Body of pancreas (tissue), 4 donors: ENCODE measurements around the gene AQP6. TPM values are rescaled to one million over a fixed set of nuclear protein-coding genes. Genes with fewer than 3 reads are reported as not detected.

Experiments used
- ATAC-seq: fragments of 150-250 bp; one replicate; pipeline ENCODE4 v1.9.1; 2016
- DNase-seq, 4 donors: peaks; one replicate each; pipeline ENCODE4 v3.0.0-alpha.2; 2019
- H3K27ac ChIP-seq, 4 donors: fragments of 200-600 bp; sonication (generic); 1 replicate in 3 of 4; 2 replicates in 1 of 4; pipeline versions ENCODE4 v1.5.1 to v1.6.1; 2016 to 2019; ENCODE audit warnings: mild to moderate bottlenecking in 1 of 4, mixed read lengths in 1 of 4, moderate library complexity in 1 of 4
- H3K27me3 ChIP-seq, 2 donors: fragments of 200-600 bp; sonication (generic); one replicate each; pipeline ENCODE4 v1.6.0; 2016; ENCODE audit warnings: mild to moderate bottlenecking in 1 of 2
- H3K36me3 ChIP-seq, 2 donors: fragments of 200-600 bp; sonication (generic); replicated peaks in 1 of 2; 2 replicates each; pipeline ENCODE4 v1.5.1; 2016; ENCODE audit warnings: low read depth in 2 of 2; ENCODE audit not compliant: insufficient read depth in 1 of 2
- H3K4me1 ChIP-seq: fragments of 200-600 bp; sonication (generic); one replicate; pipeline ENCODE4 v1.6.0; 2016
- H3K4me3 ChIP-seq, 2 donors: fragments of 200-600 bp; sonication (generic); 1 replicate in 1 of 2; 2 replicates in 1 of 2; pipeline ENCODE4 v1.5.1; 2016 to 2019
- H3K9me3 ChIP-seq, 3 donors: fragments of 200-600 bp; sonication (generic); 1 replicate in 2 of 3; 2 replicates in 1 of 3; pipeline ENCODE4 v1.5.1; 2016
- POLR2A ChIP-seq, 3 donors: fragments of 450-650 bp; IDR thresholded peaks; one replicate each; pipeline ENCODE4 v1.6.1; 2016; ENCODE audit warnings: antibody characterized with exemption in 3 of 3, mild to moderate bottlenecking in 2 of 3
- WGBS, 2 donors: methylation state at CpG; one replicate each; pipeline ENCODE4 v1.1.5; 2017; 5-methylcytosine and 5-hydroxymethylcytosine counted together
- intact Hi-C: fragments of 100-400 bp; cut with DNase I; formaldehyde crosslinking; loops from one replicate; pipeline ENCODE4 v1.15.1; 2023
- total RNA-seq, 2 donors: library from RNA; depleted of rRNA; stranded (reverse); fragments of >200 nt; gene quantifications; one replicate each; pipeline ENCODE4 v1.1.0, GENCODE V29; 2016
- TF ChIP-seq, protein P1 (sequence below), 7 experiments: fragments of 450-650 bp in 4 of 7; fragments of 200-600 bp in 3 of 7; sonication (generic) in 3 of 7; IDR thresholded peaks; one replicate each; pipeline ENCODE4 v1.5.1; 2016 to 2019; ENCODE audit warnings: antibody characterized with exemption in 7 of 7

The AQP6 gene
- total RNA-seq, 2 donors from 2014 or later = not detected

DNA sequence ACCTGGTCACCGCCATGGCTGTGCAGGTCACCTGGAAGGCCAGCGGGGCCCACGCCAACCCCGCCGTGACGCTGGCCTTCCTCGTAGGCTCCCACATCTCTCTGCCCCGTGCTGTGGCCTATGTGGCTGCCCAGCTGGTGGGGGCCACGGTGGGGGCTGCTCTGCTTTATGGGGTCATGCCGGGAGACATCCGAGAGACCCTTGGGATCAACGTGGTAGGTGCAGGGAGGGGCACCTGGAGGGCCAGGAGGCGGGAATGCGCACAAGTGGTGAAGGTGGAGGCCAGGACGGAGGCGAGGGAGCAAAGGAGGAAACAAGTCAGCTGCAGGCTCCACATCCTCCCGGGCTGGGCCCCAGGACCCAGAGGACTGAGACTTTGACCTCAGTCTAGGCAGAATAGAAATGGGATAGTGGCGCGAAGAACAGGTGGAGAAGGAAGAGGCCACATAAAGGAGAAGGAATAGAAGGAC lies 649 bp downstream of the AQP6 start:
- DNase-seq = peak in 1 of 4 donors; percentile 9
- Histone ChIP-seq H3K27ac (no peak overlapping the region), H3K4me1 (no peaks in the 10 kb centered on the region), H3K36me3 (no peaks in the 10 kb centered on the region), H3K9me3 (no peaks in the 10 kb centered on the region), H3K4me3 (no peak overlapping the region), H3K27me3 (no peaks in the 10 kb centered on the region)
- ATAC-seq = no peak
- intact Hi-C loops = loop anchor here (5.0 kb wide), 1 partner anchor 89 kb away; no protein-coding TSS in a partner anchor
- TF ChIP-seq, protein P1, sequence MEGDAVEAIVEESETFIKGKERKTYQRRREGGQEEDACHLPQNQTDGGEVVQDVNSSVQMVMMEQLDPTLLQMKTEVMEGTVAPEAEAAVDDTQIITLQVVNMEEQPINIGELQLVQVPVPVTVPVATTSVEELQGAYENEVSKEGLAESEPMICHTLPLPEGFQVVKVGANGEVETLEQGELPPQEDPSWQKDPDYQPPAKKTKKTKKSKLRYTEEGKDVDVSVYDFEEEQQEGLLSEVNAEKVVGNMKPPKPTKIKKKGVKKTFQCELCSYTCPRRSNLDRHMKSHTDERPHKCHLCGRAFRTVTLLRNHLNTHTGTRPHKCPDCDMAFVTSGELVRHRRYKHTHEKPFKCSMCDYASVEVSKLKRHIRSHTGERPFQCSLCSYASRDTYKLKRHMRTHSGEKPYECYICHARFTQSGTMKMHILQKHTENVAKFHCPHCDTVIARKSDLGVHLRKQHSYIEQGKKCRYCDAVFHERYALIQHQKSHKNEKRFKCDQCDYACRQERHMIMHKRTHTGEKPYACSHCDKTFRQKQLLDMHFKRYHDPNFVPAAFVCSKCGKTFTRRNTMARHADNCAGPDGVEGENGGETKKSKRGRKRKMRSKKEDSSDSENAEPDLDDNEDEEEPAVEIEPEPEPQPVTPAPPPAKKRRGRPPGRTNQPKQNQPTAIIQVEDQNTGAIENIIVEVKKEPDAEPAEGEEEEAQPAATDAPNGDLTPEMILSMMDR (IDR thresholded peaks at IDR 0.05) = no peak
- TF ChIP-seq POLR2A (IDR thresholded peaks at IDR 0.05) = no peak
- WGBS, 2 donors = 70 to 71% methylated on average over 14 to 16 of the region's 19 CpGs

DNA sequence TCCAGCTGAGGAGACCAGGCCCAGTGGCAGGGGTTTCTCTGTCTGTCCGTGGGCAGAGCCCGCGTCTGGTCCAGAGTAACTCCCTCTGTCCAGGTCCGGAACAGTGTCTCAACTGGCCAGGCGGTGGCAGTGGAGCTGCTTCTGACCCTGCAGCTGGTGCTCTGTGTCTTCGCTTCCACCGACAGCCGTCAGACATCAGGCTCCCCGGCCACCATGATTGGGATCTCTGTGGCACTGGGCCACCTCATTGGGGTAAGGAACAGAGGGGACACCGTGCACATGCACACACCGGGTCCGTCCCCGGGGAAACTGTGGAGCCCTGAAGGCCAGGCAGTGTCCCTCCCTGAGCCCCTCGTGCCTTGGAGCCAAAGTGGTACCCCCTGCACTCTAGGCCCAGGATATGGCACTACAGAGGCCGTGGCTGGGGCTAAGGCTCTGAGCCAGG lies 1.5 kb downstream of the AQP6 start:
- 31% methylated on average over 15 of the region's 15 CpGs; no CpG with 5 or more reads in 1 of the 2 donors for WGBS, 2 donors
- no peak overlapping the region for H3K4me3 ChIP-seq
- DNase-seq (peak; percentile 63 to 77 (median 74)), ATAC-seq (peak; percentile 84)
- TF ChIP-seq POLR2A (IDR thresholded peaks at IDR 0.05) = no peak
- TF ChIP-seq, protein P1 (IDR thresholded peaks at IDR 0.05) = peak in 6 of 7 experiments; percentile 34 to 61 (median 54)
- no peaks in the 10 kb centered on the region for H3K36me3 ChIP-seq
- H3K27me3 ChIP-seq = no peaks in the 10 kb centered on the region
- no peak overlapping the region for H3K27ac ChIP-seq
- intact Hi-C loops = loop anchor here (5.0 kb wide), 1 partner anchor 88 kb away; no protein-coding TSS in a partner anchor
- H3K9me3 ChIP-seq = no peaks in the 10 kb centered on the region
- peaks cover 5% of the 10 kb centered on the region for H3K4me1 ChIP-seq

DNA sequence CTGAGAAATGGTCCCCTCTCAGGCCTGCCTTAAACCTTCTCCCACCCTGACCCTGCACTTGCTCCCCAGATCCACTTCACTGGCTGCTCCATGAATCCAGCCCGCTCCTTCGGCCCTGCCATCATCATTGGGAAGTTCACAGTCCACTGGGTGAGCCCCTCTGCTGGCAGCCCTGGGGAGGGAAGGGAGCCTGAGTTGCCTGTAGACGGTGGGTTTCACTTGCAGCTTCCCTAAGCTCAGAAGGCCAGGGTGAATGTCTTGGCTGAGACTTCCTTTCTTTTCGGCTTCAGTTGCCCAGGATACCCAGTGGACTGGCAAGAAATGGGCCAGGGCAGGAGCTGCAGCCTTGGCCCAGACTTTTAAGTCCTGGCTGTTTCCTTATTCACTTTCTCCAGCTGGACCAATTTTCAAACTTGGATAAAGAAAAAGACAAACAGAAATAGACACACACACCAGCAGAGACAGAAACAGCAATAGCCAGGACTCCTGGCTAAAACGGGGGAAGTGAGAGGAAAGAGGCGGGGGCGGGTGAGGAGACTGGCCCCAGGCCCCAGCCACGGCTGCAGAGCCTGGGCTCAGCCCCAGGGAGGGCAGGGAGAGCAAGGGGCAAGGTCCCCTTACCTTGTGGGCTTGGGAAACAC lies 2.0 kb downstream of the AQP6 start:
- no peaks in the 10 kb centered on the region for H3K36me3 ChIP-seq
- ATAC-seq (no peak), DNase-seq (no peak)
- H3K27ac ChIP-seq = no peak overlapping the region
- intact Hi-C loops = loop anchor here (5.0 kb wide), 1 partner anchor 88 kb away; no protein-coding TSS in a partner anchor
- peaks cover 5% of the 10 kb centered on the region for H3K4me1 ChIP-seq
- WGBS, 2 donors = 51 to 56% methylated on average over 6 to 8 of the region's 8 CpGs
- TF ChIP-seq POLR2A (IDR thresholded peaks at IDR 0.05) = no peak
- TF ChIP-seq, protein P1 (IDR thresholded peaks at IDR 0.05) = no peak
- no peaks in the 10 kb centered on the region for H3K27me3 ChIP-seq
- H3K4me3 ChIP-seq = no peak overlapping the region
- no peaks in the 10 kb centered on the region for H3K9me3 ChIP-seq

DNA sequence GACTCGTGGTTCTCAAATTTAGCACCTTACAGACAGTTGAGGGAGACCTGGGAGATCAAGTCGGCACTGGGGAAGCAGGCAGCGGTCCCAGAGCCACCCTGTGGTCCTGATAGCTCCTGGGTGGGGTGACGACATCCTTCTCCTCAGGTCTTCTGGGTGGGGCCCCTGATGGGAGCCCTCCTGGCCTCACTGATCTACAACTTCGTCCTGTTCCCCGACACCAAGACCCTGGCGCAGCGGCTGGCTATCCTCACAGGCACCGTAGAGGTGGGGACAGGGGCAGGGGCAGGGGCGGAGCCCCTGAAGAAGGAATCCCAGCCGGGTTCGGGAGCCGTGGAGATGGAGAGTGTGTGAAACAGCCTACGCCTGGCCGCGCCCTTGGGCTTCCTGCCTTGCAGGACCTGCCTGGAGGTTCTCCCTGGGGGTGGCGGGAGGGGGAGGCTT lies 2.6 kb downstream of the AQP6 start:
- Histone ChIP-seq H3K27ac (no peak overlapping the region), H3K4me1 (peaks cover 5% of the 10 kb centered on the region), H3K9me3 (no peaks in the 10 kb centered on the region), H3K4me3 (no peak overlapping the region), H3K36me3 (no peaks in the 10 kb centered on the region), H3K27me3 (no peaks in the 10 kb centered on the region)
- 65 to 70% methylated on average over 12 to 17 of the region's 17 CpGs for WGBS, 2 donors
- ATAC-seq (no peak), DNase-seq (no peak)
- intact Hi-C loops = no loop called here
- TF ChIP-seq, protein P1 (IDR thresholded peaks at IDR 0.05) = no peak
- no peak for TF ChIP-seq POLR2A (IDR thresholded peaks at IDR 0.05)
